ENCODE data around the gene SENP2. TPM values are rescaled to one million over a fixed set of nuclear protein-coding genes. Genes with fewer than 3 reads are reported as not detected.
"Not testable (repeated sequence)": the region's sequence is repeated elsewhere in the genome, so short reads cannot be mapped to it uniquely, and the experiment has no call there.

Gene SENP2
- total and polyA plus RNA-seq, 5 donors from 2014 or later = 14.3 to 51.7 (median 19.8) TPM

DNA sequence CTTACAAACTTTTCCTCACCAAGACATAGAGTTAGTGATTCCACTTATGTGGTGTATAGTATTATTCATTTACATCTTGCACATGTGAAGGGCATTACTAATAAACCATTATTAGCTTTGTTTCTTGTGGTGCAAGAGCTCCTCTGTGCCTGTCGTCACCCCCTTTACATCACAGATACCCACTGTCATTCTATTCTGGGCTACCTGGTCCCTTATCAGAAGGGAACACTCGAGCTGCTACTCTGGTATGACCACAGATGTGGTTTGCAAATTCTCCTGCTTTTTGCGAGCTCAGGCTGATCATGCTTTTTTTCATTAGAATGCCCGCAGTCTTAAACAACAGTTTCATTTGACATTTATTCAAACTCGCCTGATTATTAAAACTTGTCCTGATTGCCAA is 13.9 kb upstream of the SENP2 start:
- no peaks in the 10 kb centered on the region for H3K36me3 Mint-ChIP-seq
- no peak overlapping the region for H3K4me3 ChIP-seq (ENCODE audit: low read depth, low read length)

GRCh38 chr3:185575108-185575869 is 10.8 kb upstream of the SENP2 start:
- not testable (repeated sequence) for H3K4me1 ChIP-seq (ENCODE audit: control insufficient read depth, insufficient read depth, low read length, poor library complexity, severe bottlenecking); H3K27me3 ChIP-seq (ENCODE audit: control insufficient read depth, insufficient read depth, low read length); H3K4me3 ChIP-seq (ENCODE audit: low read depth, low read length); H3K9me3 ChIP-seq (ENCODE audit: control insufficient read depth in 2 of 2, low read length in 2 of 2); H3K4me3 Mint-ChIP-seq; H3K36me3 Mint-ChIP-seq; H3K27ac ChIP-seq (ENCODE audit: insufficient read depth, low read length, poor library complexity, severe bottlenecking); H3K27ac Mint-ChIP-seq; H3K36me3 ChIP-seq (ENCODE audit: control insufficient read depth, insufficient read depth, low read length); H3K4me1 Mint-ChIP-seq
- Mint-ChIP-seq H3K9me3 (peaks cover 0 to 17% (median 13%) of the 10 kb centered on the region in 7 donors), H3K27me3 (peaks cover 10% of the 10 kb centered on the region)
- ATAC-seq (ENCODE audit: low read depth in 2 of 2) (peak; percentile 73 to 80), DNase-seq (peak; percentile 19 to 71 (median 70))

More for the DNA sequence above, 13.9 kb upstream of the SENP2 start:
- H3K4me1 ChIP-seq (ENCODE audit: control insufficient read depth, insufficient read depth, low read length, poor library complexity, severe bottlenecking) = no peaks in the 10 kb centered on the region
- Mint-ChIP-seq H3K9me3 (peaks cover 0 to 17% (median 11%) of the 10 kb centered on the region in 7 donors), H3K27me3 (peaks cover 10% of the 10 kb centered on the region), H3K4me1 (peaks cover 0 to 6% (median 6%) of the 10 kb centered on the region in 4 donors), H3K4me3 (no peak overlapping the region), H3K27ac (no peak overlapping the region)
- H3K36me3 ChIP-seq (ENCODE audit: control insufficient read depth, insufficient read depth, low read length) = no peaks in the 10 kb centered on the region
- ATAC-seq (ENCODE audit: low read depth in 2 of 2) = no peak
- no peak for DNase-seq
- no peaks in the 10 kb centered on the region for H3K27me3 ChIP-seq (ENCODE audit: control insufficient read depth, insufficient read depth, low read length)
- H3K9me3 ChIP-seq (ENCODE audit: control insufficient read depth in 2 of 2, low read length in 2 of 2) = peaks cover 8 to 9% of the 10 kb centered on the region in 2 experiments
- H3K27ac ChIP-seq (ENCODE audit: insufficient read depth, low read length, poor library complexity, severe bottlenecking) = no peak overlapping the region

DNA sequence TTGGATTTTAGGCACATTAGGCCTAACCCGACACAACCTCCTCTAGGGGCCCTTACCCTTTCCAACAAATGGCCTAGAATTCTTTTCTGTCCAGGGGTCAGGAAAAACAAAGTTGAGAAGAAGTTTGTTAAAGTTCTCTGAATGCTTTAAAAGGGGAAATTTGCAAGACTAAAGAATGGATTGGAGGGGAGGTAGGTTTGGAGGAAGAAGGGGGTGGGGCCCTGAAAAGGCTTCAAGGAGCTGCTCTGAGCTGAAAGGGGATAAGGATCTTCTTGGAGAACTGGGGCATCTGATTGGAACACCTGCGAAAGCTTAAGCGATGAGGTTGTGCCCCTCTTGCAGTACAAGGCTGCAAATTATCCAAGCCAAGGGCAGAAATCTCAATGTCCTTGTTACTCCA is 3.9 kb upstream of the SENP2 start:
- ATAC-seq (ENCODE audit: low read depth in 2 of 2) = no peak
- Histone ChIP-seq H3K27me3 (ENCODE audit: control insufficient read depth, insufficient read depth, low read length) (no peaks in the 10 kb centered on the region), H3K4me3 (ENCODE audit: low read depth, low read length) (no peak overlapping the region), H3K9me3 (ENCODE audit: control insufficient read depth in 2 of 2, low read length in 2 of 2) (no peaks in the 10 kb centered on the region), H3K27ac (ENCODE audit: insufficient read depth, low read length, poor library complexity, severe bottlenecking) (no peak overlapping the region), H3K36me3 (ENCODE audit: control insufficient read depth, insufficient read depth, low read length) (no peaks in the 10 kb centered on the region), H3K4me1 (ENCODE audit: control insufficient read depth, insufficient read depth, low read length, poor library complexity, severe bottlenecking) (peaks cover 15% of the 10 kb centered on the region)
- H3K27me3 Mint-ChIP-seq = peaks cover 10% of the 10 kb centered on the region
- peak overlapping the region in 1 of 4 donors; percentile 69 for H3K4me3 Mint-ChIP-seq
- peak overlapping the region in 1 of 3 donors; percentile 61 for H3K27ac Mint-ChIP-seq
- peaks cover 0 to 4% (median 0%) of the 10 kb centered on the region in 7 donors for H3K9me3 Mint-ChIP-seq
- no peak for DNase-seq
- peaks cover 4 to 21% (median 11%) of the 10 kb centered on the region in 4 donors for H3K4me1 Mint-ChIP-seq
- H3K36me3 Mint-ChIP-seq = no peaks in the 10 kb centered on the region

GRCh38 chr3:185582871-185583270 is 3.2 kb upstream of the SENP2 start:
- Histone ChIP-seq H3K4me3 (ENCODE audit: low read depth, low read length) (no peak overlapping the region), H3K4me1 (ENCODE audit: control insufficient read depth, insufficient read depth, low read length, poor library complexity, severe bottlenecking) (peaks cover 15% of the 10 kb centered on the region), H3K9me3 (ENCODE audit: control insufficient read depth in 2 of 2, low read length in 2 of 2) (no peaks in the 10 kb centered on the region), H3K36me3 (ENCODE audit: control insufficient read depth, insufficient read depth, low read length) (no peaks in the 10 kb centered on the region), H3K27ac (ENCODE audit: insufficient read depth, low read length, poor library complexity, severe bottlenecking) (no peak overlapping the region), H3K27me3 (ENCODE audit: control insufficient read depth, insufficient read depth, low read length) (no peaks in the 10 kb centered on the region)
- Mint-ChIP-seq H3K4me3 (peak overlapping the region in 1 of 4 donors; percentile 69), H3K4me1 (peaks cover 4 to 24% (median 11%) of the 10 kb centered on the region in 4 donors), H3K36me3 (no peaks in the 10 kb centered on the region), H3K27ac (peak overlapping the region in 1 of 3 donors; percentile 61), H3K9me3 (peaks cover 0 to 4% (median 0%) of the 10 kb centered on the region in 7 donors), H3K27me3 (peaks cover 10% of the 10 kb centered on the region)
- no peak for DNase-seq
- no peak for ATAC-seq (ENCODE audit: low read depth in 2 of 2)

DNA sequence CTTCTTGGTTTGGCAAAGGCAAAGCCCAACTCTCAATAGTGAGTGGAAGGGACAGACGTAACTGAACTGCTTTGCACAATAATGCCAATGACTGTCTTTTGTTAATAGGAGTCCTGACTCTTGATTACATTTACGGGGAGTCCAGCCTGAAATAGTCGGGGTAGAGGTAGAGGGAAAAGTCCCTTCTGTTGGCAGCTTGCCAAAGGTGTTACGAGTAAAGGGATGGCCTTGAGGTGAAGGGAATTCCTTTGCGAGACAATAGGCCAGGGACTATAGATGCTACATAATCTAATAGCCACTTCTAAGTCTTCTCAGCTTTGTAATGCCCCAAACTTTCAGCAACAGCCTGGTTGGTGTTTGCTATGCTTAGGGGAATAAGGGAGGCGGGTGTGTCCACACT is 2.2 kb upstream of the SENP2 start:
- Mint-ChIP-seq H3K36me3 (peaks cover 4% of the 10 kb centered on the region), H3K27me3 (peaks cover 10% of the 10 kb centered on the region)

GRCh38 chr3:185584686-185585085 is 1.4 kb upstream of the SENP2 start:
- H3K4me1 ChIP-seq (ENCODE audit: control insufficient read depth, insufficient read depth, low read length, poor library complexity, severe bottlenecking) = peaks cover 15% of the 10 kb centered on the region
- Mint-ChIP-seq H3K36me3 (peaks cover 4% of the 10 kb centered on the region), H3K27ac (peak overlapping the region in 2 of 3 donors; percentile 40 to 97), H3K4me1 (peaks cover 10 to 38% (median 21%) of the 10 kb centered on the region in 4 donors), H3K9me3 (no peaks in the 10 kb centered on the region), H3K27me3 (peaks cover 10% of the 10 kb centered on the region), H3K4me3 (peak overlapping the region in 2 of 4 donors; percentile 17 to 36)
- H3K9me3 ChIP-seq (ENCODE audit: control insufficient read depth in 2 of 2, low read length in 2 of 2) = no peaks in the 10 kb centered on the region
- H3K36me3 ChIP-seq (ENCODE audit: control insufficient read depth, insufficient read depth, low read length) = no peaks in the 10 kb centered on the region
- H3K27ac ChIP-seq (ENCODE audit: insufficient read depth, low read length, poor library complexity, severe bottlenecking) = no peak overlapping the region
- DNase-seq (no peak), ATAC-seq (ENCODE audit: low read depth in 2 of 2) (no peak)
- no peaks in the 10 kb centered on the region for H3K27me3 ChIP-seq (ENCODE audit: control insufficient read depth, insufficient read depth, low read length)
- H3K4me3 ChIP-seq (ENCODE audit: low read depth, low read length) = no peak overlapping the region

More for the DNA sequence above, 2.2 kb upstream of the SENP2 start:
- Mint-ChIP-seq H3K4me3 (no peak overlapping the region), H3K4me1 (peaks cover 10 to 32% (median 18%) of the 10 kb centered on the region in 4 donors), H3K27ac (peak overlapping the region in 1 of 3 donors; percentile 52), H3K9me3 (no peaks in the 10 kb centered on the region)
- Histone ChIP-seq H3K27ac (ENCODE audit: insufficient read depth, low read length, poor library complexity, severe bottlenecking) (no peak overlapping the region), H3K9me3 (ENCODE audit: control insufficient read depth in 2 of 2, low read length in 2 of 2) (no peaks in the 10 kb centered on the region), H3K4me1 (ENCODE audit: control insufficient read depth, insufficient read depth, low read length, poor library complexity, severe bottlenecking) (peaks cover 15% of the 10 kb centered on the region), H3K27me3 (ENCODE audit: control insufficient read depth, insufficient read depth, low read length) (no peaks in the 10 kb centered on the region), H3K4me3 (ENCODE audit: low read depth, low read length) (no peak overlapping the region), H3K36me3 (ENCODE audit: control insufficient read depth, insufficient read depth, low read length) (no peaks in the 10 kb centered on the region)
- DNase-seq (no peak), ATAC-seq (ENCODE audit: low read depth in 2 of 2) (no peak)

GRCh38 chr3:185585518-185585858 is 607 bp upstream of the SENP2 start:
- H3K4me3 Mint-ChIP-seq = peak overlapping the region; percentile 80 to 95 (median 90)
- Histone ChIP-seq H3K36me3 (ENCODE audit: control insufficient read depth, insufficient read depth, low read length) (no peaks in the 10 kb centered on the region), H3K9me3 (ENCODE audit: control insufficient read depth in 2 of 2, low read length in 2 of 2) (no peaks in the 10 kb centered on the region), H3K4me3 (ENCODE audit: low read depth, low read length) (peak overlapping the region; percentile 81), H3K4me1 (ENCODE audit: control insufficient read depth, insufficient read depth, low read length, poor library complexity, severe bottlenecking) (peaks cover 15% of the 10 kb centered on the region), H3K27ac (ENCODE audit: insufficient read depth, low read length, poor library complexity, severe bottlenecking) (peak overlapping the region; percentile 96), H3K27me3 (ENCODE audit: control insufficient read depth, insufficient read depth, low read length) (no peaks in the 10 kb centered on the region)
- peak overlapping the region; percentile 97 to 99 (median 98) for H3K27ac Mint-ChIP-seq
- peaks cover 4% of the 10 kb centered on the region for H3K36me3 Mint-ChIP-seq
- H3K27me3 Mint-ChIP-seq = peaks cover 10% of the 10 kb centered on the region
- no peaks in the 10 kb centered on the region for H3K9me3 Mint-ChIP-seq
- ATAC-seq (ENCODE audit: low read depth in 2 of 2) = no peak
- no peak for DNase-seq
- H3K4me1 Mint-ChIP-seq = peaks cover 10 to 40% (median 21%) of the 10 kb centered on the region in 4 donors

DNA sequence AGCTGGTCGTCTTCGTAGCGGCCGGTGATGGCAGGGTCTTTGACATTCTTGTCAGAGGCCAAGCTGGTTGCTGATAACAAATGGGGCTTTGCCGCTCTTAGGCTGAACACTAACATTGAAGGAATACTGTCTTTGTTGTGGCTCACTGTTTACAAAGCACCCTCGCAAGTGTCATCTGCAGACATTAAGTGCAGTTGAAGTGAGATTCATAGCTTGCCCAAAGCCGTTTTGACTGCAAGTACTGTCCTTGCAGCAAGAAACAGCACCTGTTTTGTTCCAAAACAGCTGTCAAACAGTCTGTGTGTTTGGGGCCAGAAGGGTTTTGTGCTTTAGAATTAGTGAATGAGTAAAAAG is 568 bp downstream of the SENP2 start:
- H3K9me3 Mint-ChIP-seq = no peaks in the 10 kb centered on the region
- peaks cover 15% of the 10 kb centered on the region for H3K4me1 ChIP-seq (ENCODE audit: control insufficient read depth, insufficient read depth, low read length, poor library complexity, severe bottlenecking)
- H3K36me3 Mint-ChIP-seq = peaks cover 5% of the 10 kb centered on the region
- H3K9me3 ChIP-seq (ENCODE audit: control insufficient read depth in 2 of 2, low read length in 2 of 2) = no peaks in the 10 kb centered on the region
- ATAC-seq (ENCODE audit: low read depth in 2 of 2) = no peak
- H3K27me3 ChIP-seq (ENCODE audit: control insufficient read depth, insufficient read depth, low read length) = no peaks in the 10 kb centered on the region
- H3K4me3 ChIP-seq (ENCODE audit: low read depth, low read length) = peak overlapping the region; percentile 95
- peak overlapping the region; percentile 96 for H3K27ac ChIP-seq (ENCODE audit: insufficient read depth, low read length, poor library complexity, severe bottlenecking)
- H3K4me3 Mint-ChIP-seq = peak overlapping the region; percentile 80 to 95 (median 90)
- H3K27me3 Mint-ChIP-seq = peaks cover 10% of the 10 kb centered on the region
- peaks cover 1% of the 10 kb centered on the region for H3K36me3 ChIP-seq (ENCODE audit: control insufficient read depth, insufficient read depth, low read length)
- peak overlapping the region; percentile 97 to 99 (median 98) for H3K27ac Mint-ChIP-seq
- H3K4me1 Mint-ChIP-seq = peaks cover 10 to 40% (median 21%) of the 10 kb centered on the region in 4 donors
- no peak for DNase-seq

Measured in CD4-positive, CD25-positive, alpha-beta regulatory T cell (primary cell).